ENCODE measurements around the gene SLC25A25. TPM values are rescaled to one million over a fixed set of nuclear protein-coding genes. Genes with fewer than 3 reads are reported as not detected.
"Not testable (repeated sequence)": the region's sequence is repeated elsewhere in the genome, so short reads cannot be mapped to it uniquely, and the experiment has no call there.

SLC25A25 gene
- polyA plus RNA-seq, 1 experiment = 12.9 TPM

- no peak for TF ChIP-seq CTCF (IDR thresholded peaks at IDR 0.05; ENCODE audit: insufficient read depth, low read depth, low read length)
- no peak for DNase-seq (ENCODE audit: low read depth)
- POLR2A ChIA-PET = no interaction called here
- H3K36me3 ChIP-seq (ENCODE audit: control insufficient read depth, insufficient read depth, low read length) = no peaks in the 10 kb centered on the region
- CTCF ChIA-PET = interaction anchor here (1.0 to 20.8 kb wide), 7 partner anchors 11 to 110 kb away, joined by 3 to 342 read pairs (median 12); no protein-coding TSS in a partner anchor
- no peaks in the 10 kb centered on the region for H3K27me3 ChIP-seq (ENCODE audit: control insufficient read depth, insufficient read depth, low read length)
- H3K4me3 ChIP-seq (ENCODE audit: low read depth, low read length) = no peak overlapping the region
Observed at GRCh38 chr9:128033609-128034008, 34.4 kb upstream of the SLC25A25 start.

DNA sequence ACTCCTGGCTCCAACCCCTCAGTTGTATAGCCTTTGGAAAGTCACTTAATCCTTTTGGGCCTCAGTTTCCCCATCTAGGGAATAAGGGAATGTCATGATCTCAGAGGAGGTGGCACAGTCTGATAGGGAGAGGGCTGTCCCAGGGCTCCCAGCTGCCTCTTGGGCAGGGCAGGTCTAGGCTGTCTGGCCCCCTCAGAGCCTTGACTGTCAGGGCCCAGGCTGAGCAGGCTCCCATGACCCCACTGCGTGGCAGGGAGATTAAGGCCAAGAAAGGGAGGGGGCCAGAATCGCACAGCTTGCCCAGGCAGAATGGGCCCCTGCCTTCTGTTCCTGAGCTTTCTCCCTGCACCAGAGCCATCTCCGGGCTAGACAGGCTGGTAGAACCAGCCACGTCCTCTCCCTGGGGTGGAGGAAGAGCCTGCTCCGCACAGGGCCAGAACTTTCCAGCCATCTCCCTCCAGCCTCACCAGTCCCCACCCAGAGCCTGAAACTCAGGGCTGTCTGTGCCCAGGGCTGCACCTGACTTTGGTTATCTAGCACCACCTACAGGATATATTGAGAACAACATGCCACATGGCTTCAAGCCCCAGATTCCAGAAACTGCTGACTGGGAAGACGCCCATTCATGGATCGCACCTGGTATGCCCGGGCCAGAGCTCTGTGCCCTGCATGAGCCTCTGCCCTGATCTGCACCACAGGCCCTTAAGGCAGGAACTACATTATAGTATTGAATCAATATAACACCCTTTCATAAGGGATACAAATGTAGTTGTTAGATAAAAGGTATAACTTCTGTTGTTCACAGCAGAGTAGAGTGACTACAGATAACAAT is 33.0 kb upstream of the SLC25A25 start:
- POLR2A ChIA-PET = interaction anchor here (1.0 kb wide), 1 partner anchor 32 kb away, joined by 3 read pairs; the partner anchor contains the start of gene NAIF1

DNA sequence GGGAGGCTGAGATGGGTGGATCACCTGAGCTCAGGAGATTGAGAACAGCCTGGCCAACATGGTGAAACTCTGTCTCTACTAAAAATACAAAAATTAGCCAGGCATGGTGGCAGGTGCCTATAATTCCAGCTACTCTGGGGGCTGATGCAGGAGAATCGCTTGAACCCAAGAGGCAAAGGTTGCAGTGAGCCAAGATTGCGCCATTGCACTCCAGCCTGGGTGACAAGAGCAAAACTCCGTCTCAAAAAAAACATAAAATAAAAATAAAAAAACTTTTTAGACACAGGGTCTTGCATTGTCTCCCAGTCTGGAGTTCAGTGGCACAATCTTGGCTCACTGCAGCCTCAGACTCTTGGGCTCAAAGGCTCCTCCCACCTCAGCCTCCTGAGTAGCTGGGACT is 31.5 kb upstream of the SLC25A25 start:
- DNase-seq (ENCODE audit: low read depth); H3K4me3 ChIP-seq (ENCODE audit: low read depth, low read length); H3K27me3 ChIP-seq (ENCODE audit: control insufficient read depth, insufficient read depth, low read length); H3K36me3 ChIP-seq (ENCODE audit: control insufficient read depth, insufficient read depth, low read length); POLR2A ChIA-PET: not testable (repeated sequence)
- CTCF ChIA-PET = interaction anchor here (1.3 to 20.8 kb wide), 6 partner anchors 8 to 92 kb away, joined by 5 to 342 read pairs (median 26); no protein-coding TSS in a partner anchor

More for the DNA sequence above, 33.0 kb upstream of the SLC25A25 start:
- peak; percentile 72 for TF ChIP-seq CTCF (IDR thresholded peaks at IDR 0.05; ENCODE audit: insufficient read depth, low read depth, low read length)
- Histone ChIP-seq H3K4me3 (ENCODE audit: low read depth, low read length) (no peak overlapping the region), H3K36me3 (ENCODE audit: control insufficient read depth, insufficient read depth, low read length) (no peaks in the 10 kb centered on the region), H3K27me3 (ENCODE audit: control insufficient read depth, insufficient read depth, low read length) (no peaks in the 10 kb centered on the region)
- DNase-seq (ENCODE audit: low read depth) = no peak
- CTCF ChIA-PET = interaction anchor here (0.6 to 20.8 kb wide), 43 partner anchors 10 to 181 kb away, joined by 3 to 342 read pairs (median 4); partner anchors contain the start of genes ENG, PIP5KL1 and ST6GALNAC4

GRCh38 chr9:128040783-128041182 is 27.2 kb upstream of the SLC25A25 start:
- POLR2A ChIA-PET; H3K36me3 ChIP-seq (ENCODE audit: control insufficient read depth, insufficient read depth, low read length): not testable (repeated sequence)

GRCh38 chr9:128042043-128042442 is 26.0 kb upstream of the SLC25A25 start:
- no peak overlapping the region for H3K4me3 ChIP-seq (ENCODE audit: low read depth, low read length)
- no peaks in the 10 kb centered on the region; the same call in 1 of the 2 replicates for H3K27me3 ChIP-seq (ENCODE audit: control insufficient read depth, insufficient read depth, low read length)
- no peak for TF ChIP-seq CTCF (IDR thresholded peaks at IDR 0.05; ENCODE audit: insufficient read depth, low read depth, low read length)
- DNase-seq (ENCODE audit: low read depth) = no peak
- H3K36me3 ChIP-seq (ENCODE audit: control insufficient read depth, insufficient read depth, low read length) = no peaks in the 10 kb centered on the region
- POLR2A ChIA-PET = no interaction called here
- CTCF ChIA-PET = interaction anchor here (20.8 kb wide), 1 partner anchor 98 kb away, joined by 342 read pairs; no protein-coding TSS in a partner anchor

More at GRCh38 chr9:128040783-128041182, 27.2 kb upstream of the SLC25A25 start:
- not testable (repeated sequence) for H3K27me3 ChIP-seq (ENCODE audit: control insufficient read depth, insufficient read depth, low read length); H3K4me3 ChIP-seq (ENCODE audit: low read depth, low read length); DNase-seq (ENCODE audit: low read depth)
- CTCF ChIA-PET = interaction anchor here (20.8 kb wide), 1 partner anchor 96 kb away, joined by 342 read pairs; no protein-coding TSS in a partner anchor

DNA sequence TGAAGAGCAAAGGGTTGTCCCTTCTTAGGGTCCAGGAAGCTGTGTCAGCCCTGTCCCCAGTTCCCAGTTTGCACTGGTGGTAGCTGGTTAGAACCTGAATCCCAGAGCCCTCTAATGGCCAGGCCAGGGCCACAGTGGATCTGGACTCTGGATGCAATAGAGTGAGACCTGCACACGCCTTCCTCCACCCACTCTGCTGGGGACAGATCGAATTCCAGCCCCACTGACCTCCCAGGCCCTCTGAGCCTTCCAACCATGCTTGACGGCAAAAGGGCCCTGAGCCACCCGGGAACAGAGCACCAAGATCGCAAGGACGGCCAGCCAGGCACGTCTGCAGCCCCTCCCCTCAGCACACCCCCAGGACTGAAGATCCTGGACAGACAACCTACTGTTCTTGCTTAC is 24.6 kb upstream of the SLC25A25 start:
- ChIA-PET POLR2A (no interaction called here), CTCF (interaction anchor here (1.0 to 20.8 kb wide), 4 partner anchors 8 to 99 kb away, joined by 3 to 342 read pairs (median 14); no protein-coding TSS in a partner anchor)
- no peak for TF ChIP-seq CTCF (IDR thresholded peaks at IDR 0.05; ENCODE audit: insufficient read depth, low read depth, low read length)
- Histone ChIP-seq H3K36me3 (ENCODE audit: control insufficient read depth, insufficient read depth, low read length) (no peaks in the 10 kb centered on the region), H3K27me3 (ENCODE audit: control insufficient read depth, insufficient read depth, low read length) (no peaks in the 10 kb centered on the region; the same call in 1 of the 2 replicates), H3K4me3 (ENCODE audit: low read depth, low read length) (no peak overlapping the region)
- DNase-seq (ENCODE audit: low read depth) = no peak

DNA sequence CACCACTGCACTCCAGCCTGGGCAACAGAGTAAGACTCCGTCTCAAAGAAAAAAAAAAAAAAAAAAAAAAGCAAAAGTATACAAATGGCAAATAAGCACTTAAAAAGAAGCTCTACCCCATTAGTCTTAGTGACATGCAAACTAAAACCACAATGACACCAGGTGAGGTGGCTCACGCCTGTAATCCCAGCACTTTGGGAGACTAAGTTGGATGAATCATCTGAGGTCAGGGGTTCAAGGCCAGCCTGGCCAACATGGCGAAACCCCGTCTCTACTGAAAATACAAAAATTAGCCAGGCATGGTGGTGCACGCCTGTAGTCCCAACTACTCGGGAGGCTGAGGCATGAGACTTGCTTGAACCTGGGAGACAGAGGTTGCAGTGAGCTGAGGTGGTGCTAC is 22.6 kb upstream of the SLC25A25 start:
- H3K36me3 ChIP-seq (ENCODE audit: control insufficient read depth, insufficient read depth, low read length); POLR2A ChIA-PET; H3K27me3 ChIP-seq (ENCODE audit: control insufficient read depth, insufficient read depth, low read length); DNase-seq (ENCODE audit: low read depth); H3K4me3 ChIP-seq (ENCODE audit: low read depth, low read length): not testable (repeated sequence)
- CTCF ChIA-PET = interaction anchor here (0.6 to 20.8 kb wide), 4 partner anchors 9 to 101 kb away, joined by 3 to 342 read pairs (median 14); no protein-coding TSS in a partner anchor

All from BJ (cell line).